ENCODE measurements around the gene ANXA3.

DNA sequence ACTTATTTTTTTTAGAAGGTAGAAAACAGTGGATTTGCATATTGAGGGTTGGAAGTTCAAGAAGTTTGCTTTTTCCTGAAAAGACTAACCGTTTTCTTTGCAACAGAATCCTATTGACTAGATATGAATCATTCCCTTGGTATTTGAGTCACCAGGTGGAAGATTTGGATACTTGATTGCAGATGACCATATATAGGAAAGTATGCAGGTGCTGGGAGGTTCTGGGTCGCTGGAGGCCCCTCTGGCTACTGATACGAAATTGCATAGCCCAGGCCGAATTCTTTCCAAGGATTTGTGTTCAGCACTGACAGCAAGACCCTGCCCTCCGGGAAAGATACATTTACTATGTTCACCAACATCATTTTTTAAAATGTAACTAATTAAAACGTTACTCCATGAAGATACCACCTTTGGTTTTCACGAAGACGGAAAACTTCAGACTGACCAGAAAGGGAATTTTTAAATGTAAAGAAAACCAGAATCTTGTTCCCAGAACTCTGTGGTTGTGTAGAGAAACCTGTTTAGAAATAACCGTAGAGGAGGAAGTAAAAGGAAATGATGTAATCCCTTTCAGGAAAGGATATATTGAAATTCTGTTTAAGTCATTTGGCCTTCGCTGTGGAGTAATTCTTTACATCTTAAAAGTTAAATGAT is 946 bp downstream of the ANXA3 start:
- TF ChIP-seq, protein P1, sequence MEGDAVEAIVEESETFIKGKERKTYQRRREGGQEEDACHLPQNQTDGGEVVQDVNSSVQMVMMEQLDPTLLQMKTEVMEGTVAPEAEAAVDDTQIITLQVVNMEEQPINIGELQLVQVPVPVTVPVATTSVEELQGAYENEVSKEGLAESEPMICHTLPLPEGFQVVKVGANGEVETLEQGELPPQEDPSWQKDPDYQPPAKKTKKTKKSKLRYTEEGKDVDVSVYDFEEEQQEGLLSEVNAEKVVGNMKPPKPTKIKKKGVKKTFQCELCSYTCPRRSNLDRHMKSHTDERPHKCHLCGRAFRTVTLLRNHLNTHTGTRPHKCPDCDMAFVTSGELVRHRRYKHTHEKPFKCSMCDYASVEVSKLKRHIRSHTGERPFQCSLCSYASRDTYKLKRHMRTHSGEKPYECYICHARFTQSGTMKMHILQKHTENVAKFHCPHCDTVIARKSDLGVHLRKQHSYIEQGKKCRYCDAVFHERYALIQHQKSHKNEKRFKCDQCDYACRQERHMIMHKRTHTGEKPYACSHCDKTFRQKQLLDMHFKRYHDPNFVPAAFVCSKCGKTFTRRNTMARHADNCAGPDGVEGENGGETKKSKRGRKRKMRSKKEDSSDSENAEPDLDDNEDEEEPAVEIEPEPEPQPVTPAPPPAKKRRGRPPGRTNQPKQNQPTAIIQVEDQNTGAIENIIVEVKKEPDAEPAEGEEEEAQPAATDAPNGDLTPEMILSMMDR (conservative IDR thresholded peaks at IDR 0.05; ENCODE audit: low read depth, low read length), result no peak
- TF ChIP-seq EZH2 (IDR thresholded peaks at IDR 0.05; ENCODE audit: borderline replicate concordance, low read depth, low read length, poor library complexity, severe bottlenecking), result no peak

Measured in A673 (cell line).